Left forelimb (tissue), 1 donor: ENCODE measurements around the gene TMCO6.
"Not testable (repeated sequence)": the region's sequence is repeated elsewhere in the genome, so short reads cannot be mapped to it uniquely, and the experiment has no call there.

Source experiments
- DNase-seq: peaks from one replicate; pipeline ENCODE4 v3.0.0-alpha.2; 2018; ENCODE audit warnings: low spot score

TMCO6 gene

GRCh38 chr5:140630292-140631035 is 8.8 kb upstream of the TMCO6 start:
- no peak for DNase-seq

GRCh38 chr5:140631036-140631417 is 8.2 kb upstream of the TMCO6 start:
- no peak for DNase-seq

GRCh38 chr5:140631831-140632365 is 7.4 kb upstream of the TMCO6 start:
- no peak for DNase-seq

- DNase-seq = no peak
Observed at GRCh38 chr5:140632366-140633020, 6.8 kb upstream of the TMCO6 start.

- DNase-seq = no peak
Observed at GRCh38 chr5:140633021-140633471, 6.2 kb upstream of the TMCO6 start, which contains the start of gene CD14. Gene CD14, minus strand, starts transcription at chr5:140633175. Its CDS starts 104 bp downstream, at chr5:140633071.

- no peak for DNase-seq
Observed at GRCh38 chr5:140633501-140633900, 5.8 kb upstream of the TMCO6 start.

GRCh38 chr5:140634103-140634502 is 5.1 kb upstream of the TMCO6 start:
- no peak for DNase-seq

- DNase-seq = no peak
Observed at GRCh38 chr5:140635291-140636257, 3.7 kb upstream of the TMCO6 start.

GRCh38 chr5:140637371-140638100 is 1.7 kb upstream of the TMCO6 start:
- no peak for DNase-seq

GRCh38 chr5:140638898-140639147 is 428 bp upstream of the TMCO6 start:
- DNase-seq = not testable (repeated sequence)

GRCh38 chr5:140641716-140642115 is 2.5 kb downstream of the TMCO6 start:
- no peak for DNase-seq

- DNase-seq = no peak
Observed at GRCh38 chr5:140642718-140643117, 3.5 kb downstream of the TMCO6 start.

- DNase-seq = peak; percentile 68
Observed at GRCh38 chr5:140647042-140647419, 7.8 kb downstream of the TMCO6 start.

- DNase-seq = no peak
Observed at GRCh38 chr5:140658870-140659269, 19.6 kb downstream of the TMCO6 start.

- DNase-seq = not testable (repeated sequence)
Observed at GRCh38 chr5:140660371-140660770, 21.1 kb downstream of the TMCO6 start.

GRCh38 chr5:140664030-140664358 is 24.7 kb downstream of the TMCO6 start:
- DNase-seq = no peak

GRCh38 chr5:140664359-140665119 is 25.3 kb downstream of the TMCO6 start, which contains the start of gene WDR55:
Gene WDR55, plus strand, starts transcription at chr5:140664904. Its CDS starts 9 bp downstream, at chr5:140664913.
- peak; percentile 96 for DNase-seq

GRCh38 chr5:140671035-140671434 is 31.8 kb downstream of the TMCO6 start:
- not testable (repeated sequence) for DNase-seq

- DNase-seq = no peak
Observed at GRCh38 chr5:140671472-140672125, 32.3 kb downstream of the TMCO6 start.

GRCh38 chr5:140672455-140673186 is 33.4 kb downstream of the TMCO6 start:
- DNase-seq = no peak
